SK-N-SH treated with all-trans-retinoic acid at 6 μM for 48 hours (cell line): Measurements from ENCODE around the gene TMEM181.
"Not testable (repeated sequence)": the region's sequence is repeated elsewhere in the genome, so short reads cannot be mapped to it uniquely, and the experiment has no call there.

Source experiments
- ATAC-seq: fragments of 200-7000 bp; cut with Tn5 transposase; 3 replicates; pipeline ENCODE4 v1.9.1; 2020; ENCODE audit warnings: mild to moderate bottlenecking, moderate library complexity
- ARNTL ChIP-seq: fragments of 450-650 bp; formaldehyde crosslinking; IDR thresholded peaks from 2 replicates; pipeline ENCODE4 v1.5.0; 2020; ENCODE audit warnings: low read depth, mild to moderate bottlenecking, moderate library complexity, borderline replicate concordance
- BACH2 ChIP-seq: fragments of 250-450 bp; sonication (Bioruptor Pico); IDR thresholded peaks from 2 replicates; pipeline ENCODE4 v1.9.0; 2021; ENCODE audit warnings: mild to moderate bottlenecking, borderline replicate concordance
- CSRNP3 ChIP-seq: fragments of 250-450 bp; sonication (Bioruptor Pico); IDR thresholded peaks from 2 replicates; pipeline ENCODE4 v1.5.1; 2021; ENCODE audit warnings: mild to moderate bottlenecking, moderate library complexity
- ESRRG ChIP-seq: fragments of 250-450 bp; sonication (Bioruptor Pico); IDR thresholded peaks from 2 replicates; pipeline ENCODE4 v1.6.1; 2021; ENCODE audit warnings: mild to moderate bottlenecking
- GLIS3 ChIP-seq: fragments of 250-450 bp; sonication (Bioruptor Pico); IDR thresholded peaks from 2 replicates; pipeline ENCODE4 v1.5.0; 2020; ENCODE audit warnings: mild to moderate bottlenecking, moderate library complexity
- ISL1 ChIP-seq: fragments of 250-450 bp; sonication (Bioruptor Pico); IDR thresholded peaks from 2 replicates; pipeline ENCODE4 v2.1.2; 2022; ENCODE audit warnings: mild to moderate bottlenecking, moderate library complexity
- OSR1 ChIP-seq: fragments of 250-450 bp; sonication (Bioruptor Pico); IDR thresholded peaks from 2 replicates; pipeline ENCODE4 v1.8.0; 2022; ENCODE audit warnings: moderate library complexity, mild to moderate bottlenecking, inconsistent platforms
- PATZ1 ChIP-seq: fragments of 250-450 bp; sonication (Bioruptor Pico); IDR thresholded peaks from 2 replicates; pipeline ENCODE4 v1.8.0; 2020; ENCODE audit warnings: mild to moderate bottlenecking, moderate library complexity, borderline replicate concordance
- PPARA ChIP-seq: fragments of 250-450 bp; sonication (Bioruptor Pico); IDR thresholded peaks from 2 replicates; pipeline ENCODE4 v1.5.0; 2020; ENCODE audit warnings: mild to moderate bottlenecking, borderline replicate concordance
- RARB ChIP-seq: fragments of 250-450 bp; sonication (Bioruptor Pico); IDR thresholded peaks from 2 replicates; pipeline ENCODE4 v1.8.0; 2021; ENCODE audit warnings: mild to moderate bottlenecking, moderate library complexity
- SNAI2 ChIP-seq: fragments of 250-450 bp; sonication (Bioruptor Pico); IDR thresholded peaks from 2 replicates; pipeline ENCODE4 v1.5.0; 2020; ENCODE audit warnings: mild to moderate bottlenecking, moderate library complexity
- TSHZ2 ChIP-seq: fragments of 250-450 bp; sonication (Bioruptor Pico); IDR thresholded peaks from 2 replicates; pipeline ENCODE4 v1.5.0; 2020; ENCODE audit warnings: mild to moderate bottlenecking, moderate library complexity
- ZC3H10 ChIP-seq: fragments of 250-450 bp; sonication (Bioruptor Pico); IDR thresholded peaks from 2 replicates; pipeline ENCODE4 v1.5.1; 2021; ENCODE audit warnings: mild to moderate bottlenecking, moderate library complexity
- ZFP3 ChIP-seq: fragments of 250-450 bp; sonication (Bioruptor Pico); IDR thresholded peaks from 2 replicates; pipeline ENCODE4 v1.5.0; 2020; ENCODE audit warnings: mild to moderate bottlenecking, moderate library complexity
- ZFP30 ChIP-seq: fragments of 450-650 bp; formaldehyde crosslinking; IDR thresholded peaks from 2 replicates; pipeline ENCODE4 v1.5.0; 2022; ENCODE audit warnings: mild to moderate bottlenecking, moderate library complexity
- ZNF70 ChIP-seq: fragments of 450-650 bp; formaldehyde crosslinking; IDR thresholded peaks from 2 replicates; pipeline ENCODE4 v1.5.0; 2020; ENCODE audit warnings: mild to moderate bottlenecking, moderate library complexity
- ZNF8 ChIP-seq: fragments of 450-650 bp; formaldehyde crosslinking; IDR thresholded peaks from 2 replicates; pipeline ENCODE4 v1.5.0; 2020; ENCODE audit warnings: mild to moderate bottlenecking, moderate library complexity
- TF ChIP-seq, protein P1 (sequence below): fragments of 250-450 bp; sonication (Bioruptor Pico); IDR thresholded peaks from 2 replicates; pipeline ENCODE4 v1.8.0; 2021; ENCODE audit warnings: low read depth, mild to moderate bottlenecking, moderate library complexity, borderline replicate concordance

The TMEM181 gene

GRCh38 chr6:158674342-158675131 lies 114.6 kb downstream of the TMEM181 start:
- TF ChIP-seq RARB (CRISPR knock-in tag) (no peak), ZNF70 (CRISPR knock-in tag) (peak; percentile 74)
- no peak for ATAC-seq

GRCh38 chr6:158677094-158677493 lies 117.2 kb downstream of the TMEM181 start:
- not testable (repeated sequence) for ATAC-seq

GRCh38 chr6:158677906-158678578 lies 118.2 kb downstream of the TMEM181 start:
- no peak for ATAC-seq
- TF ChIP-seq, protein P1, sequence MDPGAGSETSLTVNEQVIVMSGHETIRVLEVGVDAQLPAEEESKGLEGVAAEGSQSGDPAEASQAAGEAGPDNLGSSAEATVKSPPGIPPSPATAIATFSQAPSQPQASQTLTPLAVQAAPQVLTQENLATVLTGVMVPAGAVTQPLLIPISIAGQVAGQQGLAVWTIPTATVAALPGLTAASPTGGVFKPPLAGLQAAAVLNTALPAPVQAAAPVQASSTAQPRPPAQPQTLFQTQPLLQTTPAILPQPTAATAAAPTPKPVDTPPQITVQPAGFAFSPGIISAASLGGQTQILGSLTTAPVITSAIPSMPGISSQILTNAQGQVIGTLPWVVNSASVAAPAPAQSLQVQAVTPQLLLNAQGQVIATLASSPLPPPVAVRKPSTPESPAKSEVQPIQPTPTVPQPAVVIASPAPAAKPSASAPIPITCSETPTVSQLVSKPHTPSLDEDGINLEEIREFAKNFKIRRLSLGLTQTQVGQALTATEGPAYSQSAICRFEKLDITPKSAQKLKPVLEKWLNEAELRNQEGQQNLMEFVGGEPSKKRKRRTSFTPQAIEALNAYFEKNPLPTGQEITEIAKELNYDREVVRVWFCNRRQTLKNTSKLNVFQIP (CRISPR knock-in tag): no peak
- TF ChIP-seq ZFP3 (CRISPR knock-in tag) (no peak), ZNF8 (CRISPR knock-in tag) (no peak), BACH2 (CRISPR knock-in tag) (no peak), CSRNP3 (CRISPR knock-in tag) (no peak), PPARA (CRISPR knock-in tag) (no peak), RARB (CRISPR knock-in tag) (no peak), GLIS3 (no peak), SNAI2 (CRISPR knock-in tag) (no peak), ESRRG (CRISPR knock-in tag) (no peak), ZNF70 (CRISPR knock-in tag) (no peak)

- no peak for ATAC-seq
- TF ChIP-seq GLIS3: no peak
- no peak for TF ChIP-seq ARNTL (CRISPR knock-in tag)
- TF ChIP-seq ZC3H10: no peak
- no peak for TF ChIP-seq ISL1 (CRISPR knock-in tag)
- no peak for TF ChIP-seq ZFP3 (CRISPR knock-in tag)
- TF ChIP-seq ZNF70 (CRISPR knock-in tag): no peak
- TF ChIP-seq TSHZ2 (CRISPR knock-in tag): no peak
- TF ChIP-seq SNAI2 (CRISPR knock-in tag): no peak
- no peak for TF ChIP-seq PATZ1
- TF ChIP-seq, protein P1 (CRISPR knock-in tag): no peak
- TF ChIP-seq ZFP30: no peak
- no peak for TF ChIP-seq CSRNP3 (CRISPR knock-in tag)
- TF ChIP-seq OSR1: no peak
- TF ChIP-seq ZNF8 (CRISPR knock-in tag): no peak
Measured at GRCh38 chr6:158680015-158680414, 120.1 kb downstream of the TMEM181 start.
